Suprapubic skin (tissue), 4 donors: ENCODE results near the gene ISYNA1. TPM values are rescaled to one million over a fixed set of nuclear protein-coding genes. Genes with fewer than 3 reads are reported as not detected.

Experiments used
- DNase-seq, 2 donors: peaks; one replicate each; pipeline ENCODE4 v3.0.0-alpha.2; 2019; ENCODE audit warnings: low spot score in 2 of 2
- H3K27ac ChIP-seq: fragments of 200-600 bp; sonication (generic); one replicate; pipeline ENCODE4 v1.5.1; 2019
- H3K27me3 ChIP-seq: fragments of 200-600 bp; sonication (generic); one replicate; pipeline ENCODE4 v1.5.1; 2019
- H3K36me3 ChIP-seq: fragments of 200-600 bp; sonication (generic); one replicate; pipeline ENCODE4 v1.5.1; 2019
- H3K4me1 ChIP-seq: fragments of 200-600 bp; sonication (generic); one replicate; pipeline ENCODE4 v1.5.1; 2019
- H3K4me3 ChIP-seq: fragments of 200-600 bp; sonication (generic); one replicate; pipeline ENCODE4 v1.5.1; 2019; ENCODE audit warnings: mild to moderate bottlenecking
- H3K9me3 ChIP-seq: fragments of 200-600 bp; sonication (generic); one replicate; pipeline ENCODE4 v1.5.1; 2019
- EP300 ChIP-seq: sonication (generic); formaldehyde crosslinking; IDR thresholded peaks from one replicate; pipeline ENCODE4 v1.6.1; 2017; ENCODE audit warnings: antibody characterized with exemption
- POLR2A ChIP-seq, 2 donors: fragments of 450-650 bp; IDR thresholded peaks; one replicate each; pipeline ENCODE4 v1.6.1; 2017; ENCODE audit warnings: antibody characterized with exemption in 2 of 2, mild to moderate bottlenecking in 2 of 2, moderate library complexity in 2 of 2
- POLR2AphosphoS5 ChIP-seq, 3 donors: sonication (generic); formaldehyde crosslinking; IDR thresholded peaks; one replicate each; pipeline ENCODE4 v1.6.1; 2017; ENCODE audit warnings: antibody characterized with exemption in 3 of 3
- WGBS: methylation state at CpG from one replicate; pipeline ENCODE4 v1.1.5; 2018; 5-methylcytosine and 5-hydroxymethylcytosine counted together
- total RNA-seq, 4 donors: library from RNA; depleted of rRNA; stranded (reverse); fragments of >200 nt; gene quantifications; one replicate each; pipeline ENCODE4 v1.1.0, GENCODE V29; 2016
- TF ChIP-seq, protein P1 (sequence below), 2 donors: fragments of 200-600 bp in 1 of 2; fragments of 450-650 bp in 1 of 2; sonication (generic) in 1 of 2; IDR thresholded peaks; one replicate each; pipeline ENCODE4 v1.5.1; 2016 to 2019; ENCODE audit warnings: antibody characterized with exemption in 2 of 2, mild to moderate bottlenecking in 1 of 2, moderate library complexity in 1 of 2

ISYNA1 gene
- 10 to 100 TPM in 3 of 4 donors, 1 to 10 TPM in 1; 7.9 to 27.6 (median 21.0) TPM for total RNA-seq

DNA sequence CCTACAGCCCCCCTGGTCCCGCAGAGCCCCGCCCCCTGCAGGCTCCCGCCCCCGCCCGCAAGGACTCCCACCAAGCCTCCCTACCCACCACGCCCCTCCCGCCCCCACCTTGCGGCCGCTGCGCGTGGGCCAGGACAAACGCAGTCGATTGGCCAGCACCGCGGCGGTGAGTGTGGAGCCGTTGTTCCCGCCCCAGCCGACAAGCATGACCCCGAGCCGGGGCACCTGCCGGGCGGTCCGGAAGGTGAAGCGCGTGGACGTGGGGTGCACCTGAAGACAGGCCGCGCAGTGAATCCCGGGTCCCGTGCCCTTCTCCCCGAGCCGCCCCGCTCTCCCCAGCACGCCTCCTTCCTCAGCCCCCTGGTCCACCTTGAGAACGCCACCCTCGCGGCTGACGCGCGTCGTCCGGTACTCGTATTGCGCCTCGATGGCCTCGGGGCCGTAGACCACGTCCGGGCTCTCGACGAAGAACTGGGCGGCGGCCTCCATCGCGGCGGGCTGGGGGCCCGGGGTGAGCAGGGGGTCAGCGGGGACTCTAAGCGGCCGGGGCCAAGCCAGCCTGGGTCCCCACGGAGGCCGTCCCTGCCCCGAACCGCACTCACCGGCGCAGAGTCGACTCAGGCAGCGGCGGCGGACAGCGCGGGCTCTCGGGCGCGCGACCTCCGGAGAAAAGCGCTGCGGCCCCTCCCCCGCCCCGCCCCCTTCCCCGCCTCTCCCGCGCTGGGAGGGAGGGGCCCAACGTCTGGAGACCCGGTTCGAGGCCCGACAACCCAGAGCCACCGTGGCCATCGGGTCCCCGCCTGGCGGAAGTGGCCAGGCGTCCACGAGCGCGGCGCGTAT, at the start of gene ISYNA1:
Gene ISYNA1, minus strand, starts transcription at position 643 of the 840 bp plus-strand sequence. Its CDS starts 154 bp downstream, at position 489.
- no peak for DNase-seq
- TF ChIP-seq, protein P1, sequence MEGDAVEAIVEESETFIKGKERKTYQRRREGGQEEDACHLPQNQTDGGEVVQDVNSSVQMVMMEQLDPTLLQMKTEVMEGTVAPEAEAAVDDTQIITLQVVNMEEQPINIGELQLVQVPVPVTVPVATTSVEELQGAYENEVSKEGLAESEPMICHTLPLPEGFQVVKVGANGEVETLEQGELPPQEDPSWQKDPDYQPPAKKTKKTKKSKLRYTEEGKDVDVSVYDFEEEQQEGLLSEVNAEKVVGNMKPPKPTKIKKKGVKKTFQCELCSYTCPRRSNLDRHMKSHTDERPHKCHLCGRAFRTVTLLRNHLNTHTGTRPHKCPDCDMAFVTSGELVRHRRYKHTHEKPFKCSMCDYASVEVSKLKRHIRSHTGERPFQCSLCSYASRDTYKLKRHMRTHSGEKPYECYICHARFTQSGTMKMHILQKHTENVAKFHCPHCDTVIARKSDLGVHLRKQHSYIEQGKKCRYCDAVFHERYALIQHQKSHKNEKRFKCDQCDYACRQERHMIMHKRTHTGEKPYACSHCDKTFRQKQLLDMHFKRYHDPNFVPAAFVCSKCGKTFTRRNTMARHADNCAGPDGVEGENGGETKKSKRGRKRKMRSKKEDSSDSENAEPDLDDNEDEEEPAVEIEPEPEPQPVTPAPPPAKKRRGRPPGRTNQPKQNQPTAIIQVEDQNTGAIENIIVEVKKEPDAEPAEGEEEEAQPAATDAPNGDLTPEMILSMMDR (IDR thresholded peaks at IDR 0.05) = no peak
- TF ChIP-seq POLR2A (IDR thresholded peaks at IDR 0.05) = no peak
- Histone ChIP-seq H3K4me3 (peak within 1 kb of the TSS; percentile 54), H3K4me1 (peaks cover 62% of the 10 kb centered on the region), H3K9me3 (no peaks in the 10 kb centered on the region), H3K27ac (peak within 1 kb of the TSS; percentile 15), H3K27me3 (no peaks in the 10 kb centered on the region), H3K36me3 (no peaks in the 10 kb centered on the region)
- WGBS = 0% methylated on average over 3 of the region's 99 CpGs

DNA sequence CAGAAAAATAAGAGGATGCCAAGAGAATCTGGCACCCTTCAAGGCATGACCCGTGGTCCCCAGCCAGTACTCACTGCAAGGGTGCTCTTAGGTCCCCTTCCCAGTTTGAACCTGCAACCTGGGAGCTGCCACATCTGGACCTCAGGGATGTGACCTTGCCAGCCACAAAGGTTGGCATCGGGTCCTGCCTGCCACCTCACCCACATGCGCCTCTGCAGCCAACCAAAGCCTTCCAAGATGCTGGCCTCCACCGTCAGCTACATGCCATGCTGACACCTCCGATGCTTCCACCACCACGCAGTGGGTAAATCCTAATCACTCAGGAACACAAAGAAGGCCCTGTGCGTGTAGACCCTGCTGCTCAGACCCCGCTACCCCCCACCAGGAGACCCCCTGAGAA, 48.8 kb upstream of the ISYNA1 start:
- Histone ChIP-seq H3K4me1 (peaks cover 58% of the 10 kb centered on the region), H3K27me3 (no peaks in the 10 kb centered on the region), H3K36me3 (no peaks in the 10 kb centered on the region), H3K27ac (peak overlapping the region; percentile 0), H3K4me3 (no peak overlapping the region), H3K9me3 (no peaks in the 10 kb centered on the region)
- TF ChIP-seq EP300 (no peak), POLR2AphosphoS5 (IDR thresholded peaks at IDR 0.05) (no peak), POLR2A (IDR thresholded peaks at IDR 0.05) (no peak)
- TF ChIP-seq, protein P1 (IDR thresholded peaks at IDR 0.05) = no peak
- DNase-seq = no peak
- WGBS = 84% methylated on average over 8 of the region's 8 CpGs

DNA sequence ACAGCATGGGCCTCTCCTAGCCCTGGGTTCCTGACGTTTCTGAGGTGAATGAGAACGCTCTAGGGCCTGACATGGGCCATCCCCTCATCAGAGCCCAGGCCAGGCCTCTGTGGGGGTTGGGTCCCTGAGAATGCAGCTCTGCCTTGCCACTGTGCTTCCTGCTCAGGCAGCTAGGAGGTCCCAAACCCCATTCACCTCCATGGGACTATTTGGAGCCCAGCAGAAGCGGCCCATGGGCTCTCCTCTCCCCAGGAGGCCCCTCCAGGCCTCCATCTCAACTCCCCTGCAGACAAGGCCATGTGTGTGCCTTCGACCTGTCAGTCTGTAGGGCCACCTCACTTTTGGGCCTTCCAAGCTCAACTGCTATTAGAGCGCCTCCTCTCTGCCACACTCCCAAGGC, 47.1 kb upstream of the ISYNA1 start:
- no peak for DNase-seq
- Histone ChIP-seq H3K9me3 (no peaks in the 10 kb centered on the region), H3K4me3 (no peak overlapping the region), H3K36me3 (no peaks in the 10 kb centered on the region), H3K27me3 (no peaks in the 10 kb centered on the region), H3K27ac (no peak overlapping the region), H3K4me1 (peaks cover 73% of the 10 kb centered on the region)
- 94% methylated on average over 5 of the region's 5 CpGs for WGBS
- TF ChIP-seq, protein P1 (IDR thresholded peaks at IDR 0.05) = no peak
- TF ChIP-seq EP300 (no peak), POLR2AphosphoS5 (IDR thresholded peaks at IDR 0.05) (no peak), POLR2A (IDR thresholded peaks at IDR 0.05) (no peak)

DNA sequence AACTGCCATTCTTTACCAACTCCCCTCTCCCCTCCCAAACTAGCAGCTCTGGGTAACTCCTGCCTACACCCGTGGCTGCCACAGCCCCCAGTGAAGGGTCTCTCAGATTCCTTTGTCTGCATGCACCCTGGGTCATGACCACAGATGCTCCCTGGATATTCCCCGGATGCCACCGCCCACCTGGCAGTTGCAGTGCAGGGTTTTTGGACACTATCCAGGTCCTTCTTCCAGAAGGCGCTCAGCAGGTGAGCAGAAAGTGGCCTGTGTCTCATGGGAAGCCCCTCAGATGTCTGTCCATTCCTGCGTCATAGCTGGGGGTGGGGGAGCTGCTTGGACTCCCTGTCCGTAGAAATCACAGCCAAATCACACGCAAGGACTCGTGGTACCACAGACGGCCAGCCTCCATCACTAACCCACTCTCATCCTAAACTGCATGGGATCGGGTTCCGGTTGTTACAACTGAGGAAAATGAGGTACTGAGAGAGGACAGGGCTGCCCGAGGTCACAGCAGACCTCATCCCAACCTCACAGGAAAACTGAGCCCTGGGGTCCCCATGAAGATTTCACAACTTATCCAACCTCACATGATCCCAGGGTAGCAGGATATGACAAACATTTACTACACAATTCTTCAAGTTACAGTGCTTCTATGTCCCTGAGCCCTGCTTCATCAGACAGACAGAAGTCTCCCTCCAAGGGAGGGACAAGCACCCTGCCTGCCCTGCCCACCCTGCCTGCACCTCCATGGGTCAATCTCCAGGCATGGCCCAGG, 45.4 kb upstream of the ISYNA1 start:
- Histone ChIP-seq H3K36me3 (no peaks in the 10 kb centered on the region), H3K27me3 (no peaks in the 10 kb centered on the region), H3K4me3 (no peak overlapping the region), H3K4me1 (peaks cover 78% of the 10 kb centered on the region), H3K27ac (no peak overlapping the region), H3K9me3 (no peaks in the 10 kb centered on the region)
- WGBS = 54% methylated on average over 12 of the region's 12 CpGs
- DNase-seq = no peak
- no peak for TF ChIP-seq POLR2AphosphoS5 (IDR thresholded peaks at IDR 0.05)
- no peak for TF ChIP-seq EP300
- TF ChIP-seq, protein P1 (IDR thresholded peaks at IDR 0.05) = no peak
- no peak for TF ChIP-seq POLR2A (IDR thresholded peaks at IDR 0.05)
